ENCODE data around the gene MEX3B. TPM values are rescaled to one million over a fixed set of nuclear protein-coding genes. Genes with fewer than 3 reads are reported as not detected.
A peak's percentile ranks its signal among the peaks of the same experiment; 100 is the strongest.

The MEX3B gene
- total and polyA plus RNA-seq, 9 of the 15 experiments (the other 6 are each of a cell fraction or from before 2014, with no cell fraction given) = 0.94 to 12.8 (median 3.6) TPM

- H3K4me3 ChIP-seq = peak overlapping the region; percentile 93
- peak overlapping the region; percentile 88 for H3K4me2 ChIP-seq (ENCODE audit: insufficient read depth, low read length)
- H3K4me1 ChIP-seq (replicated peaks in 1 of 2; ENCODE audit: control insufficient read depth in 2 of 2, insufficient read depth in 2 of 2, low read length in 2 of 2) = peaks cover 15 to 44% of the 10 kb centered on the region in 2 experiments
- H3K9me1 ChIP-seq (ENCODE audit: control insufficient read depth, insufficient read depth, low read length) = no peaks in the 10 kb centered on the region
- ChIA-PET POLR2A (interaction anchor here (0.6 to 1.0 kb wide), 4 partner anchors 16 to 98 kb away, joined by 3 to 4 read pairs (median 3); no protein-coding TSS in a partner anchor), CTCF (ENCODE audit: low intra/inter-chr PET ratio) (no interaction called here)
- peaks cover 19% of the 10 kb centered on the region; the same call in 2 of the 3 replicates for H3K36me3 ChIP-seq (ENCODE audit: control insufficient read depth, insufficient read depth, low read length)
- in situ Hi-C loops (cut with MboI) = no loop called here
- intact Hi-C loops (cut with micrococcal nuclease) = loop anchor here (5.0 kb wide), 1 partner anchor 233 kb away; no protein-coding TSS in a partner anchor
- 0% methylated on average over 23 of the region's 71 CpGs for WGBS (ENCODE audit: insufficient coverage, low coverage, missing lambda C conversion rate)
- BruUV-seq (replicated peaks) = no TSS peak
- peak overlapping the region; percentile 85 for H3K27ac ChIP-seq (ENCODE audit: extremely low read depth, low read depth, low read length)
- ATAC-seq = peak; percentile 50
- FAIRE-seq = no peak
- peak in 1 of 4 experiments; percentile 58 for DNase-seq (ENCODE audit: extremely low read depth in 1 of 4, low spot score in 3 of 4)
- peaks cover 33% of the 10 kb centered on the region for H3K79me2 ChIP-seq (ENCODE audit: control insufficient read depth, insufficient read depth, low read length)
- peak overlapping the region; percentile 82 to 95 for H3K9ac ChIP-seq (ENCODE audit: insufficient read depth in 1 of 2, low read depth in 2 of 2, low read length in 2 of 2)
- H3K9me3 ChIP-seq (replicated peaks; ENCODE audit: control insufficient read depth, insufficient read depth, low read depth, low read length) = 0 out of 2 replicates have a peak, but pooled peaks cover 5% of the 10 kb centered on the region
- H3K27me3 ChIP-seq (ENCODE audit: control insufficient read depth in 2 of 2, insufficient read depth in 2 of 2, low read length in 2 of 2) = no peaks in the 10 kb centered on the region
- H2AFZ ChIP-seq (ENCODE audit: low read depth, low read length) = peak overlapping the region; percentile 89
- H4K20me1 ChIP-seq (replicated peaks; ENCODE audit: control insufficient read depth, insufficient read depth, low read length) = no peaks in the 10 kb centered on the region
- TF ChIP-seq THAP12 (CRISPR knock-in tag; IDR thresholded peaks at IDR 0.05) (peak; percentile 52; the same call in 1 of the 2 replicates), HINFP (tag; conservative IDR thresholded peaks at IDR 0.05; ENCODE audit: low read depth) (peak; percentile 26; the same call in 1 of the 2 replicates), ATF1 (CRISPR knock-in tag; IDR thresholded peaks at IDR 0.05) (no peak), ATF1 (tag; IDR thresholded peaks at IDR 0.05) (peak; percentile 57; the same call in 1 of the 2 replicates), MAX (CRISPR knock-in tag; IDR thresholded peaks at IDR 0.05) (no peak), ZNF655 (CRISPR knock-in tag; IDR thresholded peaks at IDR 0.05) (no peak)
Measured at GRCh38 chr15:82045179-82045891, 483 bp downstream of the MEX3B start.
